ENCODE measurements around the gene PRKAG2.

DNA sequence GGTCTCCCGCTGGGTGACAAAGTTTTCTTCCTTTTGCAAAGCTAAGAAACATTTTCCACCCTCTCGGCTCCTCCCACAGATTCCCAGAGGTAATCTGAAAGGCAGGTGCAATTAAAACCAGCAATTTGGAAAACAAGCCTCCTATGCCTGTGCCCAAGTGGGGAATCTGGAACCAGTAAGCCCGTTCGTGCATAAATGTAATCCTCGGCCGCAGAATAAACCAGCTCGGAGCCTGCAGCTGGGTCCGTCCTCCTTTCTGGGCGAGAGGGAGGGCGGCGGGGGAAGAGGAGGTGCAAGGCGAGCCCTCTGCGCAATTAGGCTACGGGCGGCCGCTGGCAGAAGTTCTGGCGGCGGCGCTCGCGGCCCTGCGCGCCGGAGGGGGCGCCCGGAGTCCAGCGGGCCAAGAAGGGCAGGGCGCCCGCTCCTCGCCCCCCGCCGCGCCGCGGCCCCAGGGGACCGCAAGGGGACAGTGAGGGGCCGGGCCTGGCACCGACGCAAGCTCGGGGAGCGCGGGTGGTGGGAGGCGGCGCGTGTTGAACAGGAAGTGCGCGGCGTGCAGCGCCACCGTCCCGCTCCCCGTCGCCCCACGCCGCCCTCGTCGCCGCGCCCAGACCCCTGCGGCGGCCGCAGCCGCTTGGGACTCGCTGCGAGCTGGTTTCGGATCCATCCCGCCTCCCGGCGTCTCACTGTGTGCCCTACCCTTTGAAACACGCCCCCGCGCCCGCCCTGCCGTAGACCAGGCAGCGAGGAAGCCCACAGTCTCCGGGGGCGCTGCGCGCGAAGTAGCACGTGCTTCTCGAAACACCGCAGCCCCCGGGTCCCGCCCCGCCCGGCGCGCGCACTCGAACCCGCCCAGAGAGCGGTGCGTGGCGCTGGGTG, at the start of gene PRKAG2:
- TF ChIP-seq, protein P1, sequence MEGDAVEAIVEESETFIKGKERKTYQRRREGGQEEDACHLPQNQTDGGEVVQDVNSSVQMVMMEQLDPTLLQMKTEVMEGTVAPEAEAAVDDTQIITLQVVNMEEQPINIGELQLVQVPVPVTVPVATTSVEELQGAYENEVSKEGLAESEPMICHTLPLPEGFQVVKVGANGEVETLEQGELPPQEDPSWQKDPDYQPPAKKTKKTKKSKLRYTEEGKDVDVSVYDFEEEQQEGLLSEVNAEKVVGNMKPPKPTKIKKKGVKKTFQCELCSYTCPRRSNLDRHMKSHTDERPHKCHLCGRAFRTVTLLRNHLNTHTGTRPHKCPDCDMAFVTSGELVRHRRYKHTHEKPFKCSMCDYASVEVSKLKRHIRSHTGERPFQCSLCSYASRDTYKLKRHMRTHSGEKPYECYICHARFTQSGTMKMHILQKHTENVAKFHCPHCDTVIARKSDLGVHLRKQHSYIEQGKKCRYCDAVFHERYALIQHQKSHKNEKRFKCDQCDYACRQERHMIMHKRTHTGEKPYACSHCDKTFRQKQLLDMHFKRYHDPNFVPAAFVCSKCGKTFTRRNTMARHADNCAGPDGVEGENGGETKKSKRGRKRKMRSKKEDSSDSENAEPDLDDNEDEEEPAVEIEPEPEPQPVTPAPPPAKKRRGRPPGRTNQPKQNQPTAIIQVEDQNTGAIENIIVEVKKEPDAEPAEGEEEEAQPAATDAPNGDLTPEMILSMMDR (IDR thresholded peaks at IDR 0.05; ENCODE audit: low read depth, low read length, missing input control): no peak
- TF ChIP-seq, protein P2, sequence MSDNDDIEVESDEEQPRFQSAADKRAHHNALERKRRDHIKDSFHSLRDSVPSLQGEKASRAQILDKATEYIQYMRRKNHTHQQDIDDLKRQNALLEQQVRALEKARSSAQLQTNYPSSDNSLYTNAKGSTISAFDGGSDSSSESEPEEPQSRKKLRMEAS (IDR thresholded peaks at IDR 0.05): no peak
- TF ChIP-seq TAF1 (conservative IDR thresholded peaks at IDR 0.05) (peak; percentile 57), JUND (IDR thresholded peaks at IDR 0.05) (no peak), SP1 (IDR thresholded peaks at IDR 0.05) (no peak), RAD21 (IDR thresholded peaks at IDR 0.05) (peak in 1 of 2 donors; percentile 30), GABPA (IDR thresholded peaks at IDR 0.05 in 1 of 2, conservative IDR thresholded peaks at IDR 0.05 in 1 of 2) (no peak)
- TF ChIP-seq, protein P3, sequence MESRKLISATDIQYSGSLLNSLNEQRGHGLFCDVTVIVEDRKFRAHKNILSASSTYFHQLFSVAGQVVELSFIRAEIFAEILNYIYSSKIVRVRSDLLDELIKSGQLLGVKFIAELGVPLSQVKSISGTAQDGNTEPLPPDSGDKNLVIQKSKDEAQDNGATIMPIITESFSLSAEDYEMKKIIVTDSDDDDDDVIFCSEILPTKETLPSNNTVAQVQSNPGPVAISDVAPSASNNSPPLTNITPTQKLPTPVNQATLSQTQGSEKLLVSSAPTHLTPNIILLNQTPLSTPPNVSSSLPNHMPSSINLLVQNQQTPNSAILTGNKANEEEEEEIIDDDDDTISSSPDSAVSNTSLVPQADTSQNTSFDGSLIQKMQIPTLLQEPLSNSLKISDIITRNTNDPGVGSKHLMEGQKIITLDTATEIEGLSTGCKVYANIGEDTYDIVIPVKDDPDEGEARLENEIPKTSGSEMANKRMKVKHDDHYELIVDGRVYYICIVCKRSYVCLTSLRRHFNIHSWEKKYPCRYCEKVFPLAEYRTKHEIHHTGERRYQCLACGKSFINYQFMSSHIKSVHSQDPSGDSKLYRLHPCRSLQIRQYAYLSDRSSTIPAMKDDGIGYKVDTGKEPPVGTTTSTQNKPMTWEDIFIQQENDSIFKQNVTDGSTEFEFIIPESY (IDR thresholded peaks at IDR 0.05): no peak
- TF ChIP-seq, protein P4, sequence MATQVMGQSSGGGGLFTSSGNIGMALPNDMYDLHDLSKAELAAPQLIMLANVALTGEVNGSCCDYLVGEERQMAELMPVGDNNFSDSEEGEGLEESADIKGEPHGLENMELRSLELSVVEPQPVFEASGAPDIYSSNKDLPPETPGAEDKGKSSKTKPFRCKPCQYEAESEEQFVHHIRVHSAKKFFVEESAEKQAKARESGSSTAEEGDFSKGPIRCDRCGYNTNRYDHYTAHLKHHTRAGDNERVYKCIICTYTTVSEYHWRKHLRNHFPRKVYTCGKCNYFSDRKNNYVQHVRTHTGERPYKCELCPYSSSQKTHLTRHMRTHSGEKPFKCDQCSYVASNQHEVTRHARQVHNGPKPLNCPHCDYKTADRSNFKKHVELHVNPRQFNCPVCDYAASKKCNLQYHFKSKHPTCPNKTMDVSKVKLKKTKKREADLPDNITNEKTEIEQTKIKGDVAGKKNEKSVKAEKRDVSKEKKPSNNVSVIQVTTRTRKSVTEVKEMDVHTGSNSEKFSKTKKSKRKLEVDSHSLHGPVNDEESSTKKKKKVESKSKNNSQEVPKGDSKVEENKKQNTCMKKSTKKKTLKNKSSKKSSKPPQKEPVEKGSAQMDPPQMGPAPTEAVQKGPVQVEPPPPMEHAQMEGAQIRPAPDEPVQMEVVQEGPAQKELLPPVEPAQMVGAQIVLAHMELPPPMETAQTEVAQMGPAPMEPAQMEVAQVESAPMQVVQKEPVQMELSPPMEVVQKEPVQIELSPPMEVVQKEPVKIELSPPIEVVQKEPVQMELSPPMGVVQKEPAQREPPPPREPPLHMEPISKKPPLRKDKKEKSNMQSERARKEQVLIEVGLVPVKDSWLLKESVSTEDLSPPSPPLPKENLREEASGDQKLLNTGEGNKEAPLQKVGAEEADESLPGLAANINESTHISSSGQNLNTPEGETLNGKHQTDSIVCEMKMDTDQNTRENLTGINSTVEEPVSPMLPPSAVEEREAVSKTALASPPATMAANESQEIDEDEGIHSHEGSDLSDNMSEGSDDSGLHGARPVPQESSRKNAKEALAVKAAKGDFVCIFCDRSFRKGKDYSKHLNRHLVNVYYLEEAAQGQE (IDR thresholded peaks at IDR 0.05): no peak
